ENCODE data around the gene ZNF638.

Gene ZNF638

DNA sequence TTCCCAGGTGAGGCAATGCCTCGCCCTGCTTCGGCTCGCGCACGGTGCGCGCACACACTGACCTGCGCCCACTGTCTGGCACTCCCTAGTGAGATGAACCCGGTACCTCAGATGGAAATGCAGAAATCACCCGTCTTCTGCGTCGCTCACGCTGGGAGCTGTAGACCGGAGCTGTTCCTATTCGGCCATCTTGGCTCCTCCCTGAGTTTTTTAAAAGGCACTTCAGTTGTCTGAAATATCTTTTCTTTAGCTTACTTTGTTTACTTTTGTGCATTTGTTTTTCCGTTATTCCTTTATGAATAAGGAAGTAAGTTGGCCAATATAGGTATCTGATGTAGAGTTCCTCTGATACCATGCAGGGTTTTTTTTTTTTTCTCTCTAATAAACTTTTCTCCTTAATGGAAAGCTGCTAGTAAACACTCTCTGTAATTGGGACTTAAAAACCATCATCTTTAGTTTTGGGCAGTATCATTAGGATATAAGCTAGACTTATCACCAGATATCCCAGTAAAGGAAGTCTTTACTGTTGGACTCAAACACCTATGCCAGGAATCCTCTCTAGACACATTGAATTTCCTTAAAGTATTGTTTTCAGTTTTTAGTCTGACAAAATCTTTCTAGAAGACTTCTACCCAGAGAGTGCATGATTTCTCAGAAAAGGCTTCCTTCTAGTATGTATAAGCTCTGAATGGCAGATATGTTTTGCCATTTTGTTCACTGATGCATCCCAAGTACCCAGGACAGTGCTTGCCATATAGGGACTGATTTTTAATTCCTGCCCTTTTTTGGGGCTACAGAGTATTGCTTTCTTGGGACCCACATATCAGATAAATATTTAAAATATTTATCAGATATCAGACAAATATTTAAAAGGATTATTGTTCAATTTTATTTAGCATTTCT is 86.0 kb downstream of the ZNF638 start:
- peak; percentile 6 for DNase-seq (ENCODE audit: low read depth)
- peak overlapping the region; percentile 46 for H3K4me3 ChIP-seq (ENCODE audit: low read length)
- TF ChIP-seq, protein P1, sequence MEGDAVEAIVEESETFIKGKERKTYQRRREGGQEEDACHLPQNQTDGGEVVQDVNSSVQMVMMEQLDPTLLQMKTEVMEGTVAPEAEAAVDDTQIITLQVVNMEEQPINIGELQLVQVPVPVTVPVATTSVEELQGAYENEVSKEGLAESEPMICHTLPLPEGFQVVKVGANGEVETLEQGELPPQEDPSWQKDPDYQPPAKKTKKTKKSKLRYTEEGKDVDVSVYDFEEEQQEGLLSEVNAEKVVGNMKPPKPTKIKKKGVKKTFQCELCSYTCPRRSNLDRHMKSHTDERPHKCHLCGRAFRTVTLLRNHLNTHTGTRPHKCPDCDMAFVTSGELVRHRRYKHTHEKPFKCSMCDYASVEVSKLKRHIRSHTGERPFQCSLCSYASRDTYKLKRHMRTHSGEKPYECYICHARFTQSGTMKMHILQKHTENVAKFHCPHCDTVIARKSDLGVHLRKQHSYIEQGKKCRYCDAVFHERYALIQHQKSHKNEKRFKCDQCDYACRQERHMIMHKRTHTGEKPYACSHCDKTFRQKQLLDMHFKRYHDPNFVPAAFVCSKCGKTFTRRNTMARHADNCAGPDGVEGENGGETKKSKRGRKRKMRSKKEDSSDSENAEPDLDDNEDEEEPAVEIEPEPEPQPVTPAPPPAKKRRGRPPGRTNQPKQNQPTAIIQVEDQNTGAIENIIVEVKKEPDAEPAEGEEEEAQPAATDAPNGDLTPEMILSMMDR (IDR thresholded peaks at IDR 0.05; ENCODE audit: insufficient read depth, low read depth, low read length, missing control alignments): no peak

DNA sequence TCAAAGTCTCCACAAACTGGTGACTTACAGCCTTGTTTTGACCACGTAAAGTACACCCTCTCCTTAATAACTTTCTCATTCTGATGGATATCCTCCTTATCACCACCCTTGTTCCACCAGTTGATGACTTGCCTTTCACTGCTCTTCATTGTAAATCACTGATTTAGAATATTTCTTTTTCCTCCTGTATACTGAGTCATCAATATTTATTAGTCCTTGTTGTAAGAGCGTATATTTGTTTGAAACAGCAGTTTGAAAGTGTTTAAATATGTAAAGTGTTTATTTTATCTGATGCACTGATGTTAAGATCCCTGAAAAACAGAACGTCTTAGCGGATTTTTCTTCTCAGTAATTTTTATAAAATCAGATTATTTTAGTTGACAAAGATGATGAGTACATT is 87.6 kb downstream of the ZNF638 start:
- DNase-seq (ENCODE audit: low read depth): no peak
- no peak overlapping the region for H3K4me3 ChIP-seq (ENCODE audit: low read length)
- TF ChIP-seq, protein P1 (IDR thresholded peaks at IDR 0.05; ENCODE audit: insufficient read depth, low read depth, low read length, missing control alignments): no peak

DNA sequence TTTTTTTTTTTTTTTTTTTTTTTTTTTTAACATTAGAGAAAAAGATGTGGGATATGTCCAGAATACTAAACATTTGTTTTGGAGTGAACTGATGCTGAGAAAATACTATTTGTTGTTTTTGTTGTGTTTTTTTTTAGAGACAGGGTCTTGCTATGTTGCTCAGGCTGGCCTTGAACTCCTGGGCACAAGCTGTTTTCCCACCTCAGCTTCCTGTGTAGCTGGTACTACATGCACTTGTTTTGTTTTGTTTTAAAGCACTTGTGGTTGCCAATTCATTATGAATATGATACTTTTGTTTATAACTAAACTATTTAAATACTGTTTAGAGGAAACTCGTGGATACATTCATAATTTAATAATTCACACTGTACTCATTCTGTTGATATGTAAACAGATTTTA is 88.4 kb downstream of the ZNF638 start:
- no peak for DNase-seq (ENCODE audit: low read depth)
- H3K4me3 ChIP-seq (ENCODE audit: low read length): no peak overlapping the region
- TF ChIP-seq, protein P1 (IDR thresholded peaks at IDR 0.05; ENCODE audit: insufficient read depth, low read depth, low read length, missing control alignments): no peak

DNA sequence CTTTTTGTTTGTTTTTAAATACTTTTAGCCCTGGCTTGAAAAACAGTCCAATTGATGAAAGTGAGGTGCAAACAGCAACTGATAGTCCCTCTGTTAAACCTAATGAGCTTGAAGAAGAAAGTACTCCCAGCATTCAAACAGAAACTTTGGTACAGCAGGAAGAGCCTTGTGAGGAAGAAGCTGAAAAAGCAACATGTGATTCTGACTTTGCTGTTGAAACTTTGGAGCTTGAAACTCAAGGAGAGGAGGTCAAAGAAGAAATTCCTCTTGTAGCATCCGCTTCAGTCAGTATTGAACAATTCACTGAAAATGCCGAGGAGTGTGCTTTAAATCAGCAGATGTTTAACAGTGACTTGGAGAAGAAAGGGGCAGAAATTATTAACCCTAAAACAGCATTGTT is 91.2 kb downstream of the ZNF638 start:
- DNase-seq (ENCODE audit: low read depth): no peak
- TF ChIP-seq, protein P1 (IDR thresholded peaks at IDR 0.05; ENCODE audit: insufficient read depth, low read depth, low read length, missing control alignments): no peak
- H3K4me3 ChIP-seq (ENCODE audit: low read length): no peak overlapping the region

GRCh38 chr2:71423817-71424420 is 92.3 kb downstream of the ZNF638 start:
- DNase-seq (ENCODE audit: low read depth): no peak
- TF ChIP-seq, protein P1 (IDR thresholded peaks at IDR 0.05; ENCODE audit: insufficient read depth, low read depth, low read length, missing control alignments): no peak
- no peak overlapping the region for H3K4me3 ChIP-seq (ENCODE audit: low read length)

DNA sequence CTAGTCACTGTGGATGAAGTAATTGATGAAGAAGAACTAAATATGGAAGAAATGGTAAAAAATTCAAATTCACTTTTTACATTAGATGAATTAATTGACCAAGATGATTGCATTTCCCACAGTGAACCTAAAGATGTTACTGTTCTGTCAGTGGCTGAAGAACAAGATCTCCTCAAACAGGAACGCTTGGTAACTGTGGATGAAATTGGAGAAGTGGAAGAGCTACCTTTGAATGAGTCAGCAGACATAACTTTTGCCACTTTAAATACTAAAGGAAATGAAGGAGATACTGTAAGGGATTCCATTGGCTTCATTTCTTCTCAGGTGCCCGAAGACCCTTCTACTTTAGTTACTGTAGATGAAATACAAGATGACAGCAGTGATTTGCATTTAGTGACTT is 95.1 kb downstream of the ZNF638 start:
- DNase-seq (ENCODE audit: low read depth): peak; percentile 14
- TF ChIP-seq, protein P1 (IDR thresholded peaks at IDR 0.05; ENCODE audit: insufficient read depth, low read depth, low read length, missing control alignments): no peak
- H3K4me3 ChIP-seq (ENCODE audit: low read length): no peak overlapping the region
